B cell (primary cell): ENCODE measurements around the gene OR14I1. TPM values are rescaled to one million over a fixed set of nuclear protein-coding genes. Genes with fewer than 3 reads are reported as not detected.
A peak's percentile ranks its signal among the peaks of the same experiment; 100 is the strongest.
"Not testable (repeated sequence)": the region's sequence is repeated elsewhere in the genome, so short reads cannot be mapped to it uniquely, and the experiment has no call there.

ENCODE experiments used
- ATAC-seq: fragments of 200-7000 bp; cut with Tn5 transposase; one replicate; pipeline ENCODE4 v1.10.0; 2021; ENCODE audit warnings: low read depth, mild to moderate bottlenecking, moderate number of reproducible peaks, moderate library complexity
- CTCF ChIA-PET: fragments of 350-600 bp; sonication (Branson Sonifier 250); formaldehyde crosslinking; loops from one replicate; lab custom pipeline; 2021; ENCODE audit warnings: antibody characterized with exemption, inconsistent platforms; lab: Charles Lee
- POLR2A ChIA-PET: fragments of 350-600 bp; sonication (Branson Sonifier 250); formaldehyde crosslinking; loops from one replicate; lab custom pipeline; 2021; ENCODE audit warnings: antibody characterized with exemption; lab: Charles Lee
- DNase-seq: peaks from one replicate; pipeline ENCODE4 v3.0.0; 2013
- H2AFZ ChIP-seq: 2 replicates; pipeline ENCODE4 v1.6.1; 2012; ENCODE audit warnings: mild to moderate bottlenecking, low read depth, low read length; ENCODE audit not compliant: insufficient read depth, poor library complexity, severe bottlenecking
- H3K27ac ChIP-seq, 2 donors: 1 replicate in 1 of 2; 2 replicates in 1 of 2; pipeline ENCODE4 v1.5.1; 2012 to 2013; ENCODE audit warnings: low read length in 2 of 2, mild to moderate bottlenecking in 2 of 2, moderate library complexity in 1 of 2
- H3K27me3 ChIP-seq, 4 experiments: fragments of 200-600 bp in 1 of 4; sonication (generic) in 1 of 4; replicated peaks in 1 of 4; 1 replicate in 2 of 4; 2 replicates in 2 of 4; pipeline versions ENCODE4 v1.6.1 to v1.7.0; 2013 to 2016; ENCODE audit warnings: low read length in 3 of 4, mild to moderate bottlenecking in 2 of 4, mixed read lengths in 1 of 4, moderate library complexity in 1 of 4; ENCODE audit not compliant: insufficient read depth in 4 of 4, control insufficient read depth in 3 of 4; ENCODE audit errors: control extremely low read depth in 1 of 4
- H3K36me3 ChIP-seq, 2 experiments: replicated peaks in 1 of 2; 1 replicate in 1 of 2; 2 replicates in 1 of 2; pipeline versions ENCODE4 v1.6.1 to v1.7.1; 2013; ENCODE audit warnings: low read length in 1 of 2; ENCODE audit not compliant: insufficient read depth in 2 of 2, control insufficient read depth in 1 of 2; ENCODE audit errors: control extremely low read depth in 1 of 2, extremely low read depth in 1 of 2
- H3K4me1 ChIP-seq, 2 donors: fragments of 200-600 bp in 1 of 2; sonication (generic) in 1 of 2; 1 replicate in 1 of 2; 2 replicates in 1 of 2; pipeline versions ENCODE4 v1.5.1 to v1.6.1; 2013 to 2017; ENCODE audit warnings: low read length in 2 of 2; ENCODE audit not compliant: control insufficient read depth in 2 of 2, insufficient read depth in 2 of 2
- H3K4me2 ChIP-seq: replicated peaks from 2 replicates; pipeline ENCODE3; 2012; ENCODE audit warnings: mild to moderate bottlenecking, low read depth, low read length; ENCODE audit not compliant: poor library complexity, severe bottlenecking
- H3K4me3 ChIP-seq, 5 experiments: fragments of 200-600 bp in 1 of 5; sonication (generic) in 1 of 5; 1 replicate in 3 of 5; 2 replicates in 2 of 5; pipeline versions ENCODE4 v1.5.1 to v1.7.0; 2011 to 2016; ENCODE audit warnings: low read length in 4 of 5, mild to moderate bottlenecking in 4 of 5, low read depth in 2 of 5, control low read depth in 1 of 5, moderate library complexity in 1 of 5; ENCODE audit not compliant: insufficient read depth in 1 of 5; ENCODE audit errors: control extremely low read depth in 1 of 5, extremely low read depth in 1 of 5
- H3K79me2 ChIP-seq: fragments of 200-600 bp; sonication (generic); one replicate; pipeline ENCODE4 v1.6.0; 2016; ENCODE audit warnings: low read length; ENCODE audit not compliant: control insufficient read depth, insufficient read depth
- H3K9ac ChIP-seq: fragments of 200-600 bp; sonication (generic); 2 replicates; pipeline ENCODE4 v1.6.1; 2017; ENCODE audit warnings: mild to moderate bottlenecking, low read length, moderate library complexity
- H3K9me3 ChIP-seq, 3 donors: one replicate each; pipeline versions ENCODE4 v1.6.1 to v1.7.1; 2013; ENCODE audit warnings: low read length in 2 of 3; ENCODE audit not compliant: control insufficient read depth in 2 of 3, insufficient read depth in 1 of 3; ENCODE audit errors: control extremely low read depth in 1 of 3
- H4K20me1 ChIP-seq: 2 replicates; pipeline ENCODE4 v1.6.0; 2012; ENCODE audit warnings: mild to moderate bottlenecking, low read length; ENCODE audit not compliant: insufficient read depth, control insufficient read depth, poor library complexity, severe bottlenecking
- H3K27ac Mint-ChIP-seq: one replicate; pipeline ENCODE4 v1.8.0; 2021; ENCODE audit warnings: mixed read lengths
- H3K27me3 Mint-ChIP-seq: one replicate; pipeline ENCODE4 v1.8.0; 2021; ENCODE audit warnings: mixed read lengths
- H3K4me1 Mint-ChIP-seq: one replicate; pipeline ENCODE4 v1.8.0; 2021; ENCODE audit warnings: mixed read lengths
- H3K4me3 Mint-ChIP-seq: one replicate; pipeline ENCODE4 v1.8.0; 2021; ENCODE audit warnings: mixed read lengths
- H3K9me3 Mint-ChIP-seq: one replicate; pipeline ENCODE4 v1.8.0; 2022; ENCODE audit warnings: mixed read lengths; ENCODE audit not compliant: insufficient read depth
- EZH2 ChIP-seq: IDR thresholded peaks from 2 replicates; pipeline ENCODE4 v1.6.1; 2012; ENCODE audit warnings: borderline replicate concordance, low read depth, mild to moderate bottlenecking, moderate library complexity, low read length; ENCODE audit not compliant: insufficient read depth, poor library complexity, severe bottlenecking
- WGBS: methylation state at CpG from one replicate; pipeline ENCODE4 v1.1.5; 2013; ENCODE audit warnings: missing lambda C conversion rate; ENCODE audit not compliant: insufficient coverage; 5-methylcytosine and 5-hydroxymethylcytosine counted together
- intact Hi-C: fragments of 100-400 bp; cut with micrococcal nuclease; formaldehyde crosslinking; loops from one replicate; pipeline ENCODE4 v1.10.0; 2022
- polyA plus RNA-seq: library from polyadenylated mRNA; depleted of rRNA; stranded (reverse); fragments of >200 nt; gene quantifications from 2 replicates; pipeline ENCODE4 v1.2.3, GENCODE V29; 2012
- total RNA-seq, 2 donors: library from RNA; stranded (reverse); fragments of 120-200 nt in 1 of 2; gene quantifications; 1 replicate in 1 of 2; 2 replicates in 1 of 2; pipeline versions ENCODE4 v1.2.3 to v1.2.4, GENCODE V29; 2013 to 2022
- TF ChIP-seq, protein P1 (sequence below): fragments of 200-600 bp; IDR thresholded peaks from one replicate; pipeline ENCODE4 v1.8.0; 2022; ENCODE audit warnings: antibody characterized with exemption, mild to moderate bottlenecking

The OR14I1 gene
- total and polyA plus RNA-seq, 2 donors (not counting 1 experiment from before 2014, with no cell fraction given): not detected

GRCh38 chr1:248681651-248682050 is 20.9 kb downstream of the OR14I1 start:
- CTCF ChIA-PET: interaction anchor here (1.5 to 8.2 kb wide), 3 partner anchors 59 to 277 kb away, joined by 3 to 125 read pairs (median 12); no protein-coding TSS in a partner anchor
- H3K4me2 ChIP-seq: no peak overlapping the region
- no peaks in the 10 kb centered on the region for H3K9me3 ChIP-seq
- Mint-ChIP-seq H3K27me3 (peaks cover 12% of the 10 kb centered on the region), H3K4me3 (no peak overlapping the region), H3K27ac (no peak overlapping the region), H3K9me3 (no peaks in the 10 kb centered on the region), H3K4me1 (peaks cover under 1% of the 10 kb centered on the region)
- H3K36me3 ChIP-seq: no peaks in the 10 kb centered on the region
- H3K27me3 ChIP-seq: peaks cover 0 to 6% (median 0%) of the 10 kb centered on the region in 4 experiments
- POLR2A ChIA-PET: no interaction called here
- ATAC-seq (no peak), DNase-seq (no peak)
- H3K4me1 ChIP-seq: peaks cover 0 to 2% of the 10 kb centered on the region in 2 donors
- no peaks in the 10 kb centered on the region for H4K20me1 ChIP-seq
- H2AFZ ChIP-seq: no peak overlapping the region
- no peak overlapping the region for H3K27ac ChIP-seq
- H3K79me2 ChIP-seq: no peaks in the 10 kb centered on the region
- WGBS: 91% methylated on average over 8 of the region's 8 CpGs
- intact Hi-C loops: no loop called here
- no peak overlapping the region for H3K4me3 ChIP-seq
- H3K9ac ChIP-seq: no peak overlapping the region
- TF ChIP-seq, protein P1, sequence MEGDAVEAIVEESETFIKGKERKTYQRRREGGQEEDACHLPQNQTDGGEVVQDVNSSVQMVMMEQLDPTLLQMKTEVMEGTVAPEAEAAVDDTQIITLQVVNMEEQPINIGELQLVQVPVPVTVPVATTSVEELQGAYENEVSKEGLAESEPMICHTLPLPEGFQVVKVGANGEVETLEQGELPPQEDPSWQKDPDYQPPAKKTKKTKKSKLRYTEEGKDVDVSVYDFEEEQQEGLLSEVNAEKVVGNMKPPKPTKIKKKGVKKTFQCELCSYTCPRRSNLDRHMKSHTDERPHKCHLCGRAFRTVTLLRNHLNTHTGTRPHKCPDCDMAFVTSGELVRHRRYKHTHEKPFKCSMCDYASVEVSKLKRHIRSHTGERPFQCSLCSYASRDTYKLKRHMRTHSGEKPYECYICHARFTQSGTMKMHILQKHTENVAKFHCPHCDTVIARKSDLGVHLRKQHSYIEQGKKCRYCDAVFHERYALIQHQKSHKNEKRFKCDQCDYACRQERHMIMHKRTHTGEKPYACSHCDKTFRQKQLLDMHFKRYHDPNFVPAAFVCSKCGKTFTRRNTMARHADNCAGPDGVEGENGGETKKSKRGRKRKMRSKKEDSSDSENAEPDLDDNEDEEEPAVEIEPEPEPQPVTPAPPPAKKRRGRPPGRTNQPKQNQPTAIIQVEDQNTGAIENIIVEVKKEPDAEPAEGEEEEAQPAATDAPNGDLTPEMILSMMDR: no peak
- TF ChIP-seq EZH2: no peak

- no peak overlapping the region for H2AFZ ChIP-seq
- ATAC-seq (no peak), DNase-seq (no peak)
- intact Hi-C loops: no loop called here
- no peaks in the 10 kb centered on the region for H3K4me1 ChIP-seq
- H4K20me1 ChIP-seq: no peaks in the 10 kb centered on the region
- POLR2A ChIA-PET: no interaction called here
- no peak overlapping the region for H3K9ac ChIP-seq
- CTCF ChIA-PET: no interaction called here
- no peak overlapping the region for H3K4me2 ChIP-seq
- Mint-ChIP-seq H3K4me3 (no peak overlapping the region), H3K9me3 (peaks cover 4% of the 10 kb centered on the region), H3K27ac (no peak overlapping the region), H3K27me3 (no peaks in the 10 kb centered on the region), H3K4me1 (no peaks in the 10 kb centered on the region)
- no CpG with 5 or more reads among the region's 1 CpG for WGBS
- no peak overlapping the region for H3K27ac ChIP-seq
- no peaks in the 10 kb centered on the region for H3K27me3 ChIP-seq
- H3K4me3 ChIP-seq: no peak overlapping the region
- TF ChIP-seq EZH2: no peak
- TF ChIP-seq, protein P1: no peak
- peaks cover 2 to 10% (median 7%) of the 10 kb centered on the region in 3 donors for H3K9me3 ChIP-seq
- no peaks in the 10 kb centered on the region for H3K79me2 ChIP-seq
- H3K36me3 ChIP-seq: no peaks in the 10 kb centered on the region
Measured at GRCh38 chr1:248670003-248670402, 32.6 kb downstream of the OR14I1 start.

GRCh38 chr1:248663453-248664328 is 38.9 kb downstream of the OR14I1 start:
- peak overlapping the region; percentile 53 for H3K4me3 Mint-ChIP-seq
- DNase-seq (peak; percentile 75), ATAC-seq (peak; percentile 95)
- Histone ChIP-seq H3K4me2 (peak overlapping the region; percentile 38), H3K4me1 (peaks cover 12 to 13% of the 10 kb centered on the region in 2 donors), H3K9ac (peak overlapping the region; percentile 15), H3K27ac (peak overlapping the region; percentile 87 to 90)
- H3K27me3 Mint-ChIP-seq, H2AFZ ChIP-seq, H3K36me3 ChIP-seq, H4K20me1 ChIP-seq, H3K27me3 ChIP-seq, POLR2A ChIA-PET, H3K9me3 Mint-ChIP-seq, H3K4me3 ChIP-seq, intact Hi-C loops, H3K9me3 ChIP-seq, H3K79me2 ChIP-seq: not testable (repeated sequence)
- H3K4me1 Mint-ChIP-seq: peaks cover 32% of the 10 kb centered on the region
- CTCF ChIA-PET: interaction anchor here (1.1 to 1.3 kb wide), 3 partner anchors 23 to 141 kb away, joined by 4 to 6 read pairs (median 4); no protein-coding TSS in a partner anchor
- WGBS: 52% methylated on average over 3 of the region's 5 CpGs
- H3K27ac Mint-ChIP-seq: peak overlapping the region; percentile 93
